ENCODE measurements around the gene APOBEC3A. TPM values are rescaled to one million over a fixed set of nuclear protein-coding genes. Genes with fewer than 3 reads are reported as not detected.

APOBEC3A gene
- total RNA-seq, 1 experiment from 2014 or later: not detected

GRCh38 chr22:38970551-38970950 lies 13.1 kb downstream of the APOBEC3A start:
- TF ChIP-seq CTCF (IDR thresholded peaks at IDR 0.05; ENCODE audit: unreplicated experiment): no peak
- H3K4me1 Mint-ChIP-seq (ENCODE audit: insufficient read depth, unreplicated experiment): no peaks in the 10 kb centered on the region
- H3K27me3 Mint-ChIP-seq (ENCODE audit: insufficient read depth, unreplicated experiment): peaks cover 58% of the 10 kb centered on the region
- intact Hi-C loops (cut with micrococcal nuclease): no loop called here
- CTCF ChIA-PET: interaction anchor here (0.5 to 1.9 kb wide), 2 partner anchors 101 to 564 kb away, joined by 4 to 9 read pairs; no protein-coding TSS in a partner anchor
- H3K9me3 Mint-ChIP-seq (ENCODE audit: unreplicated experiment): no peaks in the 10 kb centered on the region
- no peak for DNase-seq (ENCODE audit: unreplicated experiment)
- no peak overlapping the region for H3K4me3 Mint-ChIP-seq (ENCODE audit: unreplicated experiment)
- no peaks in the 10 kb centered on the region for H3K36me3 Mint-ChIP-seq (ENCODE audit: insufficient read depth, unreplicated experiment)
- POLR2A ChIA-PET: no interaction called here
- H3K27ac Mint-ChIP-seq (ENCODE audit: low read depth, unreplicated experiment): no peak overlapping the region
- BruUV-seq (replicated peaks): no TSS peak

- CTCF ChIA-PET: interaction anchor here (0.5 to 1.9 kb wide), 5 partner anchors 73 to 563 kb away, joined by 3 to 9 read pairs (median 4); no protein-coding TSS in a partner anchor
- H3K4me3 Mint-ChIP-seq (ENCODE audit: unreplicated experiment): no peak overlapping the region
- DNase-seq (ENCODE audit: unreplicated experiment): no peak
- peaks cover 55% of the 10 kb centered on the region for H3K27me3 Mint-ChIP-seq (ENCODE audit: insufficient read depth, unreplicated experiment)
- no TSS peak for BruUV-seq (replicated peaks)
- no peaks in the 10 kb centered on the region for H3K36me3 Mint-ChIP-seq (ENCODE audit: insufficient read depth, unreplicated experiment)
- H3K4me1 Mint-ChIP-seq (ENCODE audit: insufficient read depth, unreplicated experiment): no peaks in the 10 kb centered on the region
- H3K9me3 Mint-ChIP-seq (ENCODE audit: unreplicated experiment): no peaks in the 10 kb centered on the region
- intact Hi-C loops (cut with micrococcal nuclease): no loop called here
- POLR2A ChIA-PET: no interaction called here
- TF ChIP-seq CTCF (IDR thresholded peaks at IDR 0.05; ENCODE audit: unreplicated experiment): no peak
- no peak overlapping the region for H3K27ac Mint-ChIP-seq (ENCODE audit: low read depth, unreplicated experiment)
Measured at GRCh38 chr22:38971202-38971601, 13.8 kb downstream of the APOBEC3A start.

GRCh38 chr22:38971791-38972190 lies 14.4 kb downstream of the APOBEC3A start:
- DNase-seq (ENCODE audit: unreplicated experiment): no peak
- Mint-ChIP-seq H3K9me3 (ENCODE audit: unreplicated experiment) (no peaks in the 10 kb centered on the region), H3K27me3 (ENCODE audit: insufficient read depth, unreplicated experiment) (peaks cover 51% of the 10 kb centered on the region), H3K27ac (ENCODE audit: low read depth, unreplicated experiment) (no peak overlapping the region), H3K36me3 (ENCODE audit: insufficient read depth, unreplicated experiment) (no peaks in the 10 kb centered on the region), H3K4me3 (ENCODE audit: unreplicated experiment) (no peak overlapping the region), H3K4me1 (ENCODE audit: insufficient read depth, unreplicated experiment) (no peaks in the 10 kb centered on the region)
- POLR2A ChIA-PET: no interaction called here
- intact Hi-C loops (cut with micrococcal nuclease): no loop called here
- no TSS peak for BruUV-seq (replicated peaks)
- CTCF ChIA-PET: interaction anchor here (0.5 to 1.9 kb wide), 6 partner anchors 10 to 346 kb away, joined by 3 to 9 read pairs (median 3); no protein-coding TSS in a partner anchor
- no peak for TF ChIP-seq CTCF (IDR thresholded peaks at IDR 0.05; ENCODE audit: unreplicated experiment)

- peaks cover 43% of the 10 kb centered on the region for H3K27me3 Mint-ChIP-seq (ENCODE audit: insufficient read depth, unreplicated experiment)
- no peak overlapping the region for H3K4me3 Mint-ChIP-seq (ENCODE audit: unreplicated experiment)
- H3K27ac Mint-ChIP-seq (ENCODE audit: low read depth, unreplicated experiment): no peak overlapping the region
- no peaks in the 10 kb centered on the region for H3K9me3 Mint-ChIP-seq (ENCODE audit: unreplicated experiment)
- intact Hi-C loops (cut with micrococcal nuclease): no loop called here
- TF ChIP-seq CTCF (IDR thresholded peaks at IDR 0.05; ENCODE audit: unreplicated experiment): no peak
- POLR2A ChIA-PET: no interaction called here
- DNase-seq (ENCODE audit: unreplicated experiment): no peak
- no peaks in the 10 kb centered on the region for H3K36me3 Mint-ChIP-seq (ENCODE audit: insufficient read depth, unreplicated experiment)
- CTCF ChIA-PET: interaction anchor here (0.6 to 1.8 kb wide), 7 partner anchors 10 to 345 kb away, joined by 3 to 10 read pairs (median 4); partner anchors contain the start of gene APOBEC3B
- no TSS peak for BruUV-seq (replicated peaks)
- no peaks in the 10 kb centered on the region for H3K4me1 Mint-ChIP-seq (ENCODE audit: insufficient read depth, unreplicated experiment)
Measured at GRCh38 chr22:38972558-38972957, 15.1 kb downstream of the APOBEC3A start.

All from MCF 10A (cell line).